Caco-2 (cell line): ENCODE data around the gene ICAM1. TPM values are rescaled to one million over a fixed set of nuclear protein-coding genes. Genes with fewer than 3 reads are reported as not detected.

ENCODE experiments used
- BruUV-seq: library from RNA; stranded (reverse); fragments of 400-500 nt; replicated peaks from 2 replicates; lab custom pipeline; 2021; lab: Mats Ljungman, UMichigan
- CTCF ChIA-PET: fragments of 300-600 bp; sonication (Branson Sonifier 250); formaldehyde crosslinking; loops from one replicate; lab custom pipeline; 2022; ENCODE audit warnings: antibody characterized with exemption; lab: Charles Lee
- POLR2A ChIA-PET: fragments of 300-600 bp; sonication (Branson Sonifier 250); formaldehyde crosslinking; loops from one replicate; lab custom pipeline; 2022; ENCODE audit warnings: antibody characterized with exemption; lab: Charles Lee
- DNase-seq, 2 experiments: peaks; one replicate each; pipeline versions ENCODE4 v3.0.0 to v3.0.0-alpha.2; 2020 to 2022
- H3K27me3 ChIP-seq: replicated peaks from 2 replicates; pipeline ENCODE4 v1.6.0; 2011; ENCODE audit warnings: low read length; ENCODE audit not compliant: control insufficient read depth, insufficient read depth
- H3K36me3 ChIP-seq: 2 replicates; pipeline ENCODE4 v1.5.1; 2011; ENCODE audit warnings: low read length; ENCODE audit not compliant: control insufficient read depth, insufficient read depth
- H3K4me1 ChIP-seq: fragments of 250-450 bp; sonication (Bioruptor Pico); 2 replicates; pipeline ENCODE4 v1.5.1; 2020; ENCODE audit warnings: mild to moderate bottlenecking
- H3K4me3 ChIP-seq: 2 replicates; pipeline ENCODE4 v1.5.1; 2011; ENCODE audit warnings: low read depth, mild to moderate bottlenecking, control low read depth, low read length
- H3K9me3 ChIP-seq: fragments of 250-450 bp; sonication (Bioruptor Pico); 2 replicates; pipeline ENCODE4 v1.5.1; 2020; ENCODE audit warnings: mild to moderate bottlenecking, moderate library complexity
- H3K27ac Mint-ChIP-seq: one replicate; pipeline ENCODE4 v1.8.0; 2022; ENCODE audit warnings: mixed read lengths; ENCODE audit not compliant: unreplicated experiment
- H3K27me3 Mint-ChIP-seq: one replicate; pipeline ENCODE4 v1.8.0; 2022; ENCODE audit warnings: mixed read lengths; ENCODE audit not compliant: insufficient read depth, unreplicated experiment
- H3K36me3 Mint-ChIP-seq: one replicate; pipeline ENCODE4 v1.8.0; 2022; ENCODE audit warnings: mild to moderate bottlenecking, mixed read lengths; ENCODE audit not compliant: insufficient read depth, unreplicated experiment
- H3K4me1 Mint-ChIP-seq: one replicate; pipeline ENCODE4 v1.8.0; 2022; ENCODE audit warnings: low read depth, mixed read lengths; ENCODE audit not compliant: unreplicated experiment
- H3K4me3 Mint-ChIP-seq: one replicate; pipeline ENCODE4 v1.8.0; 2022; ENCODE audit warnings: mild to moderate bottlenecking, moderate library complexity, mixed read lengths; ENCODE audit not compliant: unreplicated experiment
- H3K9me3 Mint-ChIP-seq: one replicate; pipeline ENCODE4 v1.8.0; 2022; ENCODE audit warnings: mixed read lengths; ENCODE audit not compliant: unreplicated experiment
- CTCF ChIP-seq, 2 experiments: fragments of 200-600 bp in 1 of 2; IDR thresholded peaks; 1 replicate in 1 of 2; 2 replicates in 1 of 2; pipeline versions ENCODE4 v1.5.1 to v1.8.0; 2011 to 2022; ENCODE audit warnings: antibody characterized with exemption in 1 of 2, control low read depth in 1 of 2, inconsistent platforms in 1 of 2, low read depth in 1 of 2, low read length in 1 of 2, mild to moderate bottlenecking in 1 of 2, moderate library complexity in 1 of 2; ENCODE audit not compliant: insufficient read depth in 1 of 2, severe bottlenecking in 1 of 2, unreplicated experiment in 1 of 2
- intact Hi-C: fragments of 100-400 bp; cut with micrococcal nuclease; formaldehyde crosslinking; loops from one replicate; pipeline ENCODE4 v1.10.0; 2022; ENCODE audit not compliant: unreplicated experiment
- total RNA-seq: library from RNA; stranded (reverse); gene quantifications from 2 replicates; pipeline ENCODE4 v1.2.3, GENCODE V29; 2022

The ICAM1 gene
- total RNA-seq, 1 experiment from 2014 or later: 15.7 TPM

- no peak for DNase-seq
- no peaks in the 10 kb centered on the region for H3K9me3 Mint-ChIP-seq
- CTCF ChIA-PET: interaction anchor here (0.6 to 1.0 kb wide), 2 partner anchors 26 to 27 kb away, joined by 3 to 8 read pairs; no protein-coding TSS in a partner anchor
- H3K36me3 Mint-ChIP-seq: peaks cover 18% of the 10 kb centered on the region
- Histone ChIP-seq H3K4me1 (no peaks in the 10 kb centered on the region), H3K27me3 (no peaks in the 10 kb centered on the region), H3K9me3 (no peaks in the 10 kb centered on the region), H3K4me3 (no peak overlapping the region), H3K36me3 (no peaks in the 10 kb centered on the region)
- TF ChIP-seq CTCF (IDR thresholded peaks at IDR 0.05; ENCODE audit: insufficient read depth in 1 of 2, low read depth in 1 of 2, low read length in 1 of 2, severe bottlenecking in 1 of 2, unreplicated experiment in 1 of 2): no peak
- H3K27ac Mint-ChIP-seq: no peak overlapping the region
- H3K4me3 Mint-ChIP-seq: no peak overlapping the region
- H3K4me1 Mint-ChIP-seq: no peaks in the 10 kb centered on the region
- POLR2A ChIA-PET: no interaction called here
- H3K27me3 Mint-ChIP-seq: no peaks in the 10 kb centered on the region
- BruUV-seq: no TSS peak
- intact Hi-C loops: no loop called here
Observed at GRCh38 chr19:10223488-10224213, 47.3 kb upstream of the ICAM1 start.

DNA sequence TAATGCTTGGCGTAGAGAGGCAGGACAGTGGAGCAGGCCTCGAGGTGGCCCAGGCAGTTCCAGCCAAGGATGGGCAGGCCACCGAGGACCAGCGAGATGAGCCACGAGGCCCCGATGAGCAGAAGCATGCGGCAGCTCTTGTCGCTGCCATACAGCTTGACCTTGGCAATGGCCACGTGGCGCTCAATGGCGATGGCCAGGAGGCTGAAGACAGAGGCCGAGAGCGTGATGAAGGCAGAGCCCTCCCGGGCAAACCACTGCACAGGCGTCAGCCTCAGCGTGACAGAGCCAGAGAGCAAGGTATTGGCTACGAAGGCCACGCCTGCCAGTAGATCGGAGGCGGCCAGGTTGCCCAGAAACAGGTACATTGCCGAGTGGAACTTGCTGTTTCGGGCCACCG is 46.6 kb upstream of the ICAM1 start:
- Mint-ChIP-seq H3K36me3 (peaks cover 18% of the 10 kb centered on the region), H3K4me1 (no peaks in the 10 kb centered on the region), H3K4me3 (no peak overlapping the region), H3K9me3 (no peaks in the 10 kb centered on the region), H3K27me3 (no peaks in the 10 kb centered on the region), H3K27ac (no peak overlapping the region)
- H3K27me3 ChIP-seq: no peaks in the 10 kb centered on the region
- intact Hi-C loops: no loop called here
- ChIA-PET CTCF (interaction anchor here (0.6 kb wide), 1 partner anchor 26 kb away, joined by 3 read pairs; no protein-coding TSS in a partner anchor), POLR2A (no interaction called here)
- DNase-seq: no peak
- no peak for TF ChIP-seq CTCF (IDR thresholded peaks at IDR 0.05; ENCODE audit: insufficient read depth in 1 of 2, low read depth in 1 of 2, low read length in 1 of 2, severe bottlenecking in 1 of 2, unreplicated experiment in 1 of 2)
- no TSS peak for BruUV-seq
- no peaks in the 10 kb centered on the region for H3K36me3 ChIP-seq
- no peak overlapping the region for H3K4me3 ChIP-seq
- no peaks in the 10 kb centered on the region for H3K9me3 ChIP-seq
- no peaks in the 10 kb centered on the region for H3K4me1 ChIP-seq

DNA sequence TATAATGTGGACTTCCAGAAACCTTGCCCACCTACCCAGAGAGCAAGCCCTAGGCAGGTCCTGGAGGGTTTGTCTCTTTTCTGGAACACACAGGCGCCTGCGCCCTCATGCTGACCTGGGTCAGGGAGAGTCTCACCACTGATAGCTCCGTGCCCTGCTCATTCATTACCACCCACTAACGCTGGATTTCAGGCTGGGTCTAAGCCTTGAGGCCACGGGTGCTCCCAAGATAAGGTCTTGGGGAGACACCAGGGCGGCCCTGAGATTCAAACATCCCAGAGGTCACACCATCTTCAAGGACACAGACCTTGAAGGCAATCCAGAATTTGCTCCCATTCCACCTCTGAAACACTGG is 44.9 kb upstream of the ICAM1 start:
- H3K4me3 ChIP-seq: no peak overlapping the region
- no peaks in the 10 kb centered on the region for H3K9me3 ChIP-seq
- no peak overlapping the region for H3K4me3 Mint-ChIP-seq
- no peaks in the 10 kb centered on the region for H3K4me1 Mint-ChIP-seq
- BruUV-seq: no TSS peak
- H3K4me1 ChIP-seq: no peaks in the 10 kb centered on the region
- no peak for TF ChIP-seq CTCF (IDR thresholded peaks at IDR 0.05; ENCODE audit: insufficient read depth in 1 of 2, low read depth in 1 of 2, low read length in 1 of 2, severe bottlenecking in 1 of 2, unreplicated experiment in 1 of 2)
- no peak for DNase-seq
- no peaks in the 10 kb centered on the region for H3K36me3 ChIP-seq
- H3K36me3 Mint-ChIP-seq: peaks cover 18% of the 10 kb centered on the region
- no peaks in the 10 kb centered on the region for H3K9me3 Mint-ChIP-seq
- ChIA-PET POLR2A (no interaction called here), CTCF (no interaction called here)
- intact Hi-C loops: no loop called here
- no peaks in the 10 kb centered on the region for H3K27me3 Mint-ChIP-seq
- no peak overlapping the region for H3K27ac Mint-ChIP-seq
- no peaks in the 10 kb centered on the region for H3K27me3 ChIP-seq
